A549 (cell line): Measurements from ENCODE around the gene DMRT2. TPM values are rescaled to one million over a fixed set of nuclear protein-coding genes. Genes with fewer than 3 reads are reported as not detected.
A peak's percentile ranks its signal among the peaks of the same experiment; 100 is the strongest.

Source experiments
- ATAC-seq, 2 experiments: fragments of 200-7000 bp in 1 of 2; fragments of >200 bp in 1 of 2; cut with Nextera tagmentation in 1 of 2; cut with Tn5 transposase in 1 of 2; 3 replicates each; pipeline versions ENCODE4 v1.8.0 to v1.9.1; 2018 to 2020; ENCODE audit warnings: mild to moderate bottlenecking in 1 of 2, moderate library complexity in 1 of 2
- CTCF ChIA-PET: fragments of 300-600 bp; sonication (Branson Sonifier 250); formaldehyde crosslinking; extraction: SDS; loops from one replicate; lab custom pipeline; 2021; ENCODE audit warnings: antibody characterized with exemption, inconsistent platforms; lab: Yijun Ruan, JAX
- POLR2A ChIA-PET: fragments of 350-600 bp; formaldehyde crosslinking; extraction: SDS; loops from one replicate; lab custom pipeline; 2021; ENCODE audit warnings: antibody characterized with exemption, inconsistent platforms; lab: Yijun Ruan, JAX
- DNase-seq, 2 experiments: peaks; one replicate each; pipeline versions ENCODE4 v3.0.0 to v3.0.0-alpha.2; 2011 to 2016; ENCODE audit warnings: low read depth in 1 of 2, low spot score in 1 of 2
- FAIRE-seq: peaks from 2 replicates; lab custom pipeline; 2011; peaks lifted over from hg19 to GRCh38; lab: Jason Lieb, UNC
- H3K27ac ChIP-seq, 2 experiments: fragments of >200 bp; sonication (Bioruptor Twin); formaldehyde crosslinking; 3 replicates each; pipeline ENCODE4 v1.5.1; 2016 to 2017
- H3K4me1 ChIP-seq: fragments of >200 bp; sonication (Bioruptor Twin); formaldehyde crosslinking; 3 replicates; pipeline ENCODE4 v1.6.1; 2016
- H3K4me2 ChIP-seq: fragments of >200 bp; sonication (Bioruptor Twin); formaldehyde crosslinking; 3 replicates; pipeline ENCODE4 v1.6.1; 2016
- H3K4me3 ChIP-seq: fragments of >200 bp; sonication (Bioruptor Twin); formaldehyde crosslinking; 3 replicates; pipeline ENCODE4 v1.5.1; 2016
- H3K9me3 ChIP-seq: fragments of >200 bp; sonication (Bioruptor Twin); formaldehyde crosslinking; 3 replicates; pipeline ENCODE4 v1.6.1; 2016
- ATOH8 ChIP-seq: fragments of 250-450 bp; sonication (Bioruptor Pico); IDR thresholded peaks from 2 replicates; pipeline ENCODE4 v1.5.0; 2020; ENCODE audit warnings: low read depth, mild to moderate bottlenecking, moderate library complexity
- CBX8 ChIP-seq: fragments of 200-600 bp; sonication (generic); IDR thresholded peaks from 2 replicates; pipeline ENCODE4 v1.6.1; 2016
- CHD2 ChIP-seq: fragments of 150-350 bp; IDR thresholded peaks from 2 replicates; pipeline ENCODE4 v1.6.1; 2014; ENCODE audit warnings: low read length; ENCODE audit not compliant: partially characterized antibody
- CHD4 ChIP-seq: fragments of 200-600 bp; sonication (generic); IDR thresholded peaks from 2 replicates; pipeline ENCODE4 v1.6.1; 2016; ENCODE audit warnings: antibody characterized with exemption, mild to moderate bottlenecking, borderline replicate concordance
- EHMT2 ChIP-seq: fragments of 200-600 bp; sonication (generic); IDR thresholded peaks from 2 replicates; pipeline ENCODE4 v1.6.1; 2016; ENCODE audit warnings: antibody characterized with exemption, low read depth, mild to moderate bottlenecking, moderate library complexity
- EP300 ChIP-seq, 2 experiments: fragments of >200 bp; sonication (Bioruptor Twin); formaldehyde crosslinking; IDR thresholded peaks; 2 replicates in 1 of 2; 3 replicates in 1 of 2; pipeline ENCODE4 v1.6.1; 2016 to 2017
- ESRRA ChIP-seq: fragments of 150-350 bp; IDR thresholded peaks from 2 replicates; pipeline ENCODE4 v1.6.1; 2014; ENCODE audit warnings: mild to moderate bottlenecking, low read length, borderline replicate concordance
- FOXS1 ChIP-seq: fragments of 250-450 bp; sonication (Bioruptor Pico); IDR thresholded peaks from 2 replicates; pipeline ENCODE4 v1.5.0; 2020; ENCODE audit warnings: mild to moderate bottlenecking, moderate library complexity
- GATA3 ChIP-seq: IDR thresholded peaks from 2 replicates; pipeline ENCODE4 v1.6.1; 2012; ENCODE audit warnings: borderline replicate concordance
- JUN ChIP-seq, 2 experiments: fragments of >200 bp; sonication (Bioruptor Twin); formaldehyde crosslinking; IDR thresholded peaks; 2 replicates in 1 of 2; 3 replicates in 1 of 2; pipeline ENCODE4 v1.6.1; 2016 to 2017
- KDM1A ChIP-seq: fragments of 200-600 bp; sonication (generic); IDR thresholded peaks from 2 replicates; pipeline ENCODE4 v1.6.1; 2016; ENCODE audit warnings: low read depth, mild to moderate bottlenecking
- MAFK ChIP-seq: fragments of 450-650 bp; IDR thresholded peaks from 2 replicates; pipeline ENCODE4 v1.6.1; 2014; ENCODE audit not compliant: partially characterized antibody
- NFE2L2 ChIP-seq: fragments of 150-350 bp; conservative IDR thresholded peaks from 2 replicates; pipeline ENCODE4 v1.6.1; 2014; ENCODE audit warnings: low read length
- NPAS2 ChIP-seq: fragments of 250-450 bp; sonication (Bioruptor Pico); IDR thresholded peaks from 2 replicates; pipeline ENCODE4 v1.8.0; 2022; ENCODE audit warnings: mild to moderate bottlenecking, moderate library complexity, borderline replicate concordance
- NR3C1 ChIP-seq: fragments of >200 bp; sonication (Bioruptor Twin); formaldehyde crosslinking; IDR thresholded peaks from 3 replicates; pipeline ENCODE4 v1.6.1; 2017
- POLR2AphosphoS2 ChIP-seq: conservative IDR thresholded peaks from 2 replicates; pipeline ENCODE4 v1.6.1; 2012; ENCODE audit warnings: low read length, improper control_type of control experiment, inconsistent platforms
- RAD21 ChIP-seq, 2 experiments: fragments of >200 bp in 1 of 2; sonication (Bioruptor Twin) in 1 of 2; formaldehyde crosslinking in 1 of 2; IDR thresholded peaks in 1 of 2; conservative IDR thresholded peaks in 1 of 2; 2 replicates in 1 of 2; 3 replicates in 1 of 2; pipeline ENCODE4 v1.6.1; 2012 to 2018; ENCODE audit warnings: inconsistent platforms in 1 of 2
- RARB ChIP-seq: fragments of 250-450 bp; sonication (Bioruptor Pico); IDR thresholded peaks from 2 replicates; pipeline ENCODE4 v1.8.0; 2021; ENCODE audit warnings: mild to moderate bottlenecking, moderate library complexity
- RFX5 ChIP-seq: fragments of 450-650 bp; IDR thresholded peaks from 2 replicates; pipeline ENCODE4 v1.7.1; 2014; ENCODE audit warnings: antibody characterized with exemption, mild to moderate bottlenecking, moderate library complexity
- SMC3 ChIP-seq: fragments of >200 bp; sonication (Bioruptor Twin); formaldehyde crosslinking; IDR thresholded peaks from 3 replicates; pipeline ENCODE4 v1.6.1; 2018; ENCODE audit warnings: inconsistent platforms
- SREBF2 ChIP-seq: fragments of 450-650 bp; IDR thresholded peaks from 2 replicates; pipeline ENCODE4 v1.6.1; 2014; ENCODE audit warnings: mild to moderate bottlenecking, moderate library complexity
- ZSCAN20 ChIP-seq: fragments of 250-450 bp; sonication (Bioruptor Pico); IDR thresholded peaks from 2 replicates; pipeline ENCODE4 v1.8.0; 2022; ENCODE audit warnings: mild to moderate bottlenecking, moderate library complexity
- WGBS: methylation state at CpG from one replicate; pipeline ENCODE4 v1.1.6; 2017; ENCODE audit errors: missing lambda C conversion rate; 5-methylcytosine and 5-hydroxymethylcytosine counted together
- polyA plus RNA-seq, 4 experiments: library from polyadenylated mRNA; depleted of rRNA in 3 of 4; stranded (reverse); fragments of >200 nt; fragmentation: RNase III in 1 of 4; extraction: RNeasy Plus Mini Kit Qiagen cat#74134 plus additional on column Dnase treatment in 1 of 4; gene quantifications; 2 replicates in 3 of 4; 3 replicates in 1 of 4; pipeline ENCODE4 v1.2.3, GENCODE V29; 2011 to 2017
- TF ChIP-seq, protein P1 (sequence below): fragments of >200 bp; sonication (Bioruptor Twin); formaldehyde crosslinking; IDR thresholded peaks from 3 replicates; pipeline ENCODE4 v1.6.1; 2016
- TF ChIP-seq, protein P2 (sequence below): fragments of >200 bp; sonication (Bioruptor Twin); formaldehyde crosslinking; IDR thresholded peaks from 3 replicates; pipeline ENCODE4 v1.5.1; 2016
- TF ChIP-seq, protein P3 (sequence below): fragments of 150-350 bp; IDR thresholded peaks from 2 replicates; pipeline ENCODE4 v1.6.1; 2014; ENCODE audit warnings: low read depth, mild to moderate bottlenecking, low read length
- TF ChIP-seq, protein P4 (sequence below): fragments of 450-650 bp; IDR thresholded peaks from 2 replicates; pipeline ENCODE4 v1.6.1; 2014; ENCODE audit warnings: antibody characterized with exemption

The DMRT2 gene
- polyA plus RNA-seq, 2 of the 4 experiments (the other 2 are of a cell fraction), result 0.06 TPM; not detected in 1

GRCh38 chr9:1008216-1008615 is 41.9 kb upstream of the DMRT2 start:
- POLR2A ChIA-PET, result no interaction called here
- Histone ChIP-seq H3K4me3 (no peak overlapping the region), H3K9me3 (no peaks in the 10 kb centered on the region), H3K27ac (no peak overlapping the region), H3K4me1 (0 out of 3 replicates have a peak, but pooled peaks cover 3% of the 10 kb centered on the region), H3K4me2 (no peak overlapping the region)
- CTCF ChIA-PET, result interaction anchor here (0.6 to 3.8 kb wide), 19 partner anchors 8 to 830 kb away, joined by 3 to 64 read pairs (median 5); no protein-coding TSS in a partner anchor
- DNase-seq (no peak), ATAC-seq (no peak), FAIRE-seq (no peak)
- TF ChIP-seq NFE2L2 (no peak), GATA3 (no peak), ATOH8 (CRISPR knock-in tag) (no peak), JUN (IDR thresholded peaks at IDR 0.05) (no peak), CBX8 (no peak), NPAS2 (CRISPR knock-in tag) (no peak), KDM1A (no peak), MAFK (no peak), ESRRA (no peak), EHMT2 (no peak), POLR2AphosphoS2 (no peak)
- TF ChIP-seq, protein P1, sequence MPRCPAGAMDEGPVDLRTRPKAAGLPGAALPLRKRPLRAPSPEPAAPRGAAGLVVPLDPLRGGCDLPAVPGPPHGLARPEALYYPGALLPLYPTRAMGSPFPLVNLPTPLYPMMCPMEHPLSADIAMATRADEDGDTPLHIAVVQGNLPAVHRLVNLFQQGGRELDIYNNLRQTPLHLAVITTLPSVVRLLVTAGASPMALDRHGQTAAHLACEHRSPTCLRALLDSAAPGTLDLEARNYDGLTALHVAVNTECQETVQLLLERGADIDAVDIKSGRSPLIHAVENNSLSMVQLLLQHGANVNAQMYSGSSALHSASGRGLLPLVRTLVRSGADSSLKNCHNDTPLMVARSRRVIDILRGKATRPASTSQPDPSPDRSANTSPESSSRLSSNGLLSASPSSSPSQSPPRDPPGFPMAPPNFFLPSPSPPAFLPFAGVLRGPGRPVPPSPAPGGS, result no peak
- WGBS, result 72% methylated on average over 3 of the region's 3 CpGs

GRCh38 chr9:1009101-1009707 is 41.0 kb upstream of the DMRT2 start:
- FAIRE-seq, result no peak

More at GRCh38 chr9:1009101-1009707, 41.0 kb upstream of the DMRT2 start:
- H3K27ac ChIP-seq, result 0 out of 6 replicates have a peak overlapping the region, but pooled peaks of 1 of the 2 experiments have one; percentile 30
- TF ChIP-seq CHD2 (no peak), NR3C1 (no peak), CHD4 (no peak), RAD21 (conservative IDR thresholded peaks at IDR 0.05 in 1 of 2, IDR thresholded peaks at IDR 0.05 in 1 of 2) (peak; percentile 89 to 93), ZSCAN20 (CRISPR knock-in tag) (no peak), RARB (CRISPR knock-in tag) (no peak), ATOH8 (CRISPR knock-in tag) (no peak), RFX5 (no peak), EP300 (IDR thresholded peaks at IDR 0.05) (no peak), SREBF2 (no peak), FOXS1 (no peak), SMC3 (peak; percentile 69)
- TF ChIP-seq, protein P2, sequence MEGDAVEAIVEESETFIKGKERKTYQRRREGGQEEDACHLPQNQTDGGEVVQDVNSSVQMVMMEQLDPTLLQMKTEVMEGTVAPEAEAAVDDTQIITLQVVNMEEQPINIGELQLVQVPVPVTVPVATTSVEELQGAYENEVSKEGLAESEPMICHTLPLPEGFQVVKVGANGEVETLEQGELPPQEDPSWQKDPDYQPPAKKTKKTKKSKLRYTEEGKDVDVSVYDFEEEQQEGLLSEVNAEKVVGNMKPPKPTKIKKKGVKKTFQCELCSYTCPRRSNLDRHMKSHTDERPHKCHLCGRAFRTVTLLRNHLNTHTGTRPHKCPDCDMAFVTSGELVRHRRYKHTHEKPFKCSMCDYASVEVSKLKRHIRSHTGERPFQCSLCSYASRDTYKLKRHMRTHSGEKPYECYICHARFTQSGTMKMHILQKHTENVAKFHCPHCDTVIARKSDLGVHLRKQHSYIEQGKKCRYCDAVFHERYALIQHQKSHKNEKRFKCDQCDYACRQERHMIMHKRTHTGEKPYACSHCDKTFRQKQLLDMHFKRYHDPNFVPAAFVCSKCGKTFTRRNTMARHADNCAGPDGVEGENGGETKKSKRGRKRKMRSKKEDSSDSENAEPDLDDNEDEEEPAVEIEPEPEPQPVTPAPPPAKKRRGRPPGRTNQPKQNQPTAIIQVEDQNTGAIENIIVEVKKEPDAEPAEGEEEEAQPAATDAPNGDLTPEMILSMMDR, result peak; percentile 81
- TF ChIP-seq, protein P3, sequence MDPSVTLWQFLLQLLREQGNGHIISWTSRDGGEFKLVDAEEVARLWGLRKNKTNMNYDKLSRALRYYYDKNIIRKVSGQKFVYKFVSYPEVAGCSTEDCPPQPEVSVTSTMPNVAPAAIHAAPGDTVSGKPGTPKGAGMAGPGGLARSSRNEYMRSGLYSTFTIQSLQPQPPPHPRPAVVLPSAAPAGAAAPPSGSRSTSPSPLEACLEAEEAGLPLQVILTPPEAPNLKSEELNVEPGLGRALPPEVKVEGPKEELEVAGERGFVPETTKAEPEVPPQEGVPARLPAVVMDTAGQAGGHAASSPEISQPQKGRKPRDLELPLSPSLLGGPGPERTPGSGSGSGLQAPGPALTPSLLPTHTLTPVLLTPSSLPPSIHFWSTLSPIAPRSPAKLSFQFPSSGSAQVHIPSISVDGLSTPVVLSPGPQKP, result no peak
- TF ChIP-seq, protein P4, sequence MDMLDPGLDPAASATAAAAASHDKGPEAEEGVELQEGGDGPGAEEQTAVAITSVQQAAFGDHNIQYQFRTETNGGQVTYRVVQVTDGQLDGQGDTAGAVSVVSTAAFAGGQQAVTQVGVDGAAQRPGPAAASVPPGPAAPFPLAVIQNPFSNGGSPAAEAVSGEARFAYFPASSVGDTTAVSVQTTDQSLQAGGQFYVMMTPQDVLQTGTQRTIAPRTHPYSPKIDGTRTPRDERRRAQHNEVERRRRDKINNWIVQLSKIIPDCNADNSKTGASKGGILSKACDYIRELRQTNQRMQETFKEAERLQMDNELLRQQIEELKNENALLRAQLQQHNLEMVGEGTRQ, result no peak
- H3K9me3 ChIP-seq, result no peaks in the 10 kb centered on the region
- DNase-seq, result peak; percentile 59 to 76
- peak; percentile 93 to 99 for ATAC-seq
- WGBS, result 3% methylated on average over 14 of the region's 14 CpGs
- H3K4me2 ChIP-seq, result peak overlapping the region; percentile 42; the same call in 2 of the 3 replicates
- ChIA-PET CTCF (interaction anchor here (0.5 to 3.8 kb wide), 52 partner anchors 9 to 1090 kb away, joined by 3 to 64 read pairs (median 4); partner anchors contain the start of genes DMRT3 and DOCK8), POLR2A (no interaction called here)
- H3K4me1 ChIP-seq, result 0 out of 3 replicates have a peak, but pooled peaks cover 3% of the 10 kb centered on the region
- no peak overlapping the region for H3K4me3 ChIP-seq
